ENCODE results near the gene ZFPM1.

DNA sequence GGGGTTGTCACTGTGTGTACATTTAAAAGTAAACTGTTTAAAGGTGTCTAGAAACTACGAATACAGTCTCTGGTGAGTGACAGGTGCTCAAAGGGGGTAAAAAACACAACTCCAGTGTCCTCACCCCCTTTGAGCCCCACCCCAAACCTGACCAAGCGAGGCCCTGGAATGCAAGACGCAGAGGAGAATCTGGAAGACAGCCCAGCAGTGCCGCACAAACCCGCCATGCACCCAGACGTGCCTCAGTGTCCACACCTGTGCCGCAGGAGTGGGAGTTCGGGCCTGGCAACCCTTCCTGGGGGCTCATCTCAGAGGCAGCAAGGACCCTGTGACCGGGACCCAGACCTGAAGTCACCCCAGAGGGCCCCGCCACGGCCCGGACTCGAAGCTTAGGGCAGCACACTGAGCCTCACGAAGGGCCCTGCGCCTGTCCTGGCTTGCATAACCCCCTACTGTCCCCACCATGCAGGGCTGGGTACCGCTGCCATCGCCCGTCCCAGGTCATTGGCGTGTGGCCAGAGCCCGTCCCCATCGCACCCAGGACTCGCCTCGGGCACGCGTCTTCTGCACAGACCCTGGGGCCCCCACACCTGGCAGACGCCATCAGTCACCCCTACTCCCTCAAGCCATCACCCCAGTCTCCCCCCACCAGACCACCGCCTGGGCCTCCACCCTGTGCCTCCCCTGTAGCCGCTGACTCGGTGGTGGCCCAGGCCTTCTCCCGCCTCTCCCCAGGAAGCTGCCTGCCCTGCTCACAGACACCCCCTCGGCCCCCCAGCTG is 84.1 kb downstream of the ZFPM1 start:
- TF ChIP-seq, protein P1, sequence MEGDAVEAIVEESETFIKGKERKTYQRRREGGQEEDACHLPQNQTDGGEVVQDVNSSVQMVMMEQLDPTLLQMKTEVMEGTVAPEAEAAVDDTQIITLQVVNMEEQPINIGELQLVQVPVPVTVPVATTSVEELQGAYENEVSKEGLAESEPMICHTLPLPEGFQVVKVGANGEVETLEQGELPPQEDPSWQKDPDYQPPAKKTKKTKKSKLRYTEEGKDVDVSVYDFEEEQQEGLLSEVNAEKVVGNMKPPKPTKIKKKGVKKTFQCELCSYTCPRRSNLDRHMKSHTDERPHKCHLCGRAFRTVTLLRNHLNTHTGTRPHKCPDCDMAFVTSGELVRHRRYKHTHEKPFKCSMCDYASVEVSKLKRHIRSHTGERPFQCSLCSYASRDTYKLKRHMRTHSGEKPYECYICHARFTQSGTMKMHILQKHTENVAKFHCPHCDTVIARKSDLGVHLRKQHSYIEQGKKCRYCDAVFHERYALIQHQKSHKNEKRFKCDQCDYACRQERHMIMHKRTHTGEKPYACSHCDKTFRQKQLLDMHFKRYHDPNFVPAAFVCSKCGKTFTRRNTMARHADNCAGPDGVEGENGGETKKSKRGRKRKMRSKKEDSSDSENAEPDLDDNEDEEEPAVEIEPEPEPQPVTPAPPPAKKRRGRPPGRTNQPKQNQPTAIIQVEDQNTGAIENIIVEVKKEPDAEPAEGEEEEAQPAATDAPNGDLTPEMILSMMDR (IDR thresholded peaks at IDR 0.05 in 2 of 3, conservative IDR thresholded peaks at IDR 0.05 in 1 of 3; ENCODE audit: borderline replicate concordance in 1 of 3, insufficient read depth in 1 of 3, low read depth in 2 of 3, low read length in 2 of 3): 0 out of 6 replicates have a peak, but pooled peaks of 2 of the 3 experiments have one; percentile 15 to 19
- TF ChIP-seq SIN3A (IDR thresholded peaks at IDR 0.05; ENCODE audit: low read depth): no peak
- no peak for TF ChIP-seq EZH2 (IDR thresholded peaks at IDR 0.05)
- no peak for TF ChIP-seq EGR1 (IDR thresholded peaks at IDR 0.05; ENCODE audit: low read depth)
- TF ChIP-seq, protein P2, sequence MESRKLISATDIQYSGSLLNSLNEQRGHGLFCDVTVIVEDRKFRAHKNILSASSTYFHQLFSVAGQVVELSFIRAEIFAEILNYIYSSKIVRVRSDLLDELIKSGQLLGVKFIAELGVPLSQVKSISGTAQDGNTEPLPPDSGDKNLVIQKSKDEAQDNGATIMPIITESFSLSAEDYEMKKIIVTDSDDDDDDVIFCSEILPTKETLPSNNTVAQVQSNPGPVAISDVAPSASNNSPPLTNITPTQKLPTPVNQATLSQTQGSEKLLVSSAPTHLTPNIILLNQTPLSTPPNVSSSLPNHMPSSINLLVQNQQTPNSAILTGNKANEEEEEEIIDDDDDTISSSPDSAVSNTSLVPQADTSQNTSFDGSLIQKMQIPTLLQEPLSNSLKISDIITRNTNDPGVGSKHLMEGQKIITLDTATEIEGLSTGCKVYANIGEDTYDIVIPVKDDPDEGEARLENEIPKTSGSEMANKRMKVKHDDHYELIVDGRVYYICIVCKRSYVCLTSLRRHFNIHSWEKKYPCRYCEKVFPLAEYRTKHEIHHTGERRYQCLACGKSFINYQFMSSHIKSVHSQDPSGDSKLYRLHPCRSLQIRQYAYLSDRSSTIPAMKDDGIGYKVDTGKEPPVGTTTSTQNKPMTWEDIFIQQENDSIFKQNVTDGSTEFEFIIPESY (IDR thresholded peaks at IDR 0.05; ENCODE audit: extremely low read depth, insufficient replicate concordance, low read length): no peak
- TF ChIP-seq, protein P3, sequence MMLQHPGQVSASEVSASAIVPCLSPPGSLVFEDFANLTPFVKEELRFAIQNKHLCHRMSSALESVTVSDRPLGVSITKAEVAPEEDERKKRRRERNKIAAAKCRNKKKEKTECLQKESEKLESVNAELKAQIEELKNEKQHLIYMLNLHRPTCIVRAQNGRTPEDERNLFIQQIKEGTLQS (IDR thresholded peaks at IDR 0.05): no peak
- no peak for TF ChIP-seq POLR2AphosphoS5 (IDR thresholded peaks at IDR 0.05; ENCODE audit: low read depth, low read length)

All from HCT116 (cell line).